Measurements from ENCODE around the gene EPB41L4B. TPM values are rescaled to one million over a fixed set of nuclear protein-coding genes. Genes with fewer than 3 reads are reported as not detected.

Gene EPB41L4B
- total RNA-seq, 2 donors from 2014 or later, result 6.4 to 6.6 TPM

GRCh38 chr9:109162677-109163076 is 158.2 kb downstream of the EPB41L4B start:
- Histone ChIP-seq H3K27me3 (ENCODE audit: control insufficient read depth, insufficient read depth, low read length, poor library complexity, severe bottlenecking) (peaks cover 50% of the 10 kb centered on the region), H3K4me3 (ENCODE audit: low read length) (no peak overlapping the region), H3K9ac (ENCODE audit: extremely low read depth, low read length, poor library complexity, severe bottlenecking) (no peak overlapping the region), H3K9me3 (ENCODE audit: control insufficient read depth, low read length) (no peaks in the 10 kb centered on the region), H3K36me3 (ENCODE audit: control insufficient read depth, insufficient read depth, low read length) (no peaks in the 10 kb centered on the region), H3K27ac (ENCODE audit: low read depth, low read length) (no peak overlapping the region), H3K4me1 (ENCODE audit: control insufficient read depth, insufficient read depth, low read length) (peaks cover 3% of the 10 kb centered on the region)
- no peak for DNase-seq
- Mint-ChIP-seq H3K9me3 (no peaks in the 10 kb centered on the region), H3K27me3 (ENCODE audit: insufficient read depth) (peaks cover 36% of the 10 kb centered on the region), H3K36me3 (ENCODE audit: low read depth) (no peaks in the 10 kb centered on the region), H3K4me1 (peaks cover 3% of the 10 kb centered on the region), H3K4me3 (no peak overlapping the region), H3K27ac (no peak overlapping the region)
- WGBS, 2 experiments (ENCODE audit: insufficient coverage in 1 of 2, insufficient read length in 1 of 2), result 92 to 93% methylated on average over 2 to 3 of the region's 3 CpGs
- TF ChIP-seq CTCF (conservative IDR thresholded peaks at IDR 0.05), result no peak

- H3K27ac ChIP-seq (ENCODE audit: low read depth, low read length), result no peak overlapping the region
- Mint-ChIP-seq H3K27me3 (ENCODE audit: insufficient read depth) (peaks cover 28% of the 10 kb centered on the region), H3K9me3 (no peaks in the 10 kb centered on the region), H3K27ac (no peak overlapping the region), H3K4me3 (no peak overlapping the region), H3K4me1 (no peaks in the 10 kb centered on the region), H3K36me3 (ENCODE audit: low read depth) (no peaks in the 10 kb centered on the region)
- TF ChIP-seq CTCF (conservative IDR thresholded peaks at IDR 0.05), result no peak
- H3K27me3 ChIP-seq (ENCODE audit: control insufficient read depth, insufficient read depth, low read length, poor library complexity, severe bottlenecking), result peaks cover 40% of the 10 kb centered on the region
- H3K9me3 ChIP-seq (ENCODE audit: control insufficient read depth, low read length), result no peaks in the 10 kb centered on the region
- H3K9ac ChIP-seq (ENCODE audit: extremely low read depth, low read length, poor library complexity, severe bottlenecking), result no peak overlapping the region
- 96% methylated on average over 3 of the region's 3 CpGs; no CpG with 5 or more reads in 1 of the 2 experiments for WGBS, 2 experiments (ENCODE audit: insufficient coverage in 1 of 2, insufficient read length in 1 of 2)
- peaks cover 3% of the 10 kb centered on the region for H3K4me1 ChIP-seq (ENCODE audit: control insufficient read depth, insufficient read depth, low read length)
- no peaks in the 10 kb centered on the region for H3K36me3 ChIP-seq (ENCODE audit: control insufficient read depth, insufficient read depth, low read length)
- no peak for DNase-seq
- no peak overlapping the region for H3K4me3 ChIP-seq (ENCODE audit: low read length)
Measured at GRCh38 chr9:109161471-109161870, 159.4 kb downstream of the EPB41L4B start.

GRCh38 chr9:109159583-109159982 is 161.3 kb downstream of the EPB41L4B start:
- peaks cover 21% of the 10 kb centered on the region for H3K27me3 ChIP-seq (ENCODE audit: control insufficient read depth, insufficient read depth, low read length, poor library complexity, severe bottlenecking)
- DNase-seq, result no peak
- no peak overlapping the region for H3K4me3 ChIP-seq (ENCODE audit: low read length)
- H3K9ac ChIP-seq (ENCODE audit: extremely low read depth, low read length, poor library complexity, severe bottlenecking), result no peak overlapping the region
- Mint-ChIP-seq H3K27ac (no peak overlapping the region), H3K36me3 (ENCODE audit: low read depth) (no peaks in the 10 kb centered on the region), H3K4me1 (no peaks in the 10 kb centered on the region), H3K27me3 (ENCODE audit: insufficient read depth) (peaks cover 11% of the 10 kb centered on the region), H3K9me3 (peaks cover 2% of the 10 kb centered on the region), H3K4me3 (no peak overlapping the region)
- H3K36me3 ChIP-seq (ENCODE audit: control insufficient read depth, insufficient read depth, low read length), result no peaks in the 10 kb centered on the region
- TF ChIP-seq CTCF (conservative IDR thresholded peaks at IDR 0.05), result no peak
- WGBS, 2 experiments (ENCODE audit: insufficient coverage in 1 of 2, insufficient read length in 1 of 2), result 86 to 95% methylated on average over 1 to 4 of the region's 4 CpGs
- no peak overlapping the region for H3K27ac ChIP-seq (ENCODE audit: low read depth, low read length)
- H3K9me3 ChIP-seq (ENCODE audit: control insufficient read depth, low read length), result no peaks in the 10 kb centered on the region
- peaks cover 3% of the 10 kb centered on the region for H3K4me1 ChIP-seq (ENCODE audit: control insufficient read depth, insufficient read depth, low read length)
